Stimulated activated CD4-positive, alpha-beta T cell treated with anti-CD3 and anti-CD28 coated beads, Interleukin-15, amount 100 ng/mL, for 1 hour (primary cell): ENCODE results near the gene NDRG2.
"Not testable (repeated sequence)": the region's sequence is repeated elsewhere in the genome, so short reads cannot be mapped to it uniquely, and the experiment has no call there.

Experiments used
- DNase-seq, 2 donors: peaks; one replicate each; pipeline ENCODE4 v3.0.0-alpha.2; 2020; ENCODE audit warnings: low read depth in 1 of 2, low spot score in 1 of 2

The NDRG2 gene

DNA sequence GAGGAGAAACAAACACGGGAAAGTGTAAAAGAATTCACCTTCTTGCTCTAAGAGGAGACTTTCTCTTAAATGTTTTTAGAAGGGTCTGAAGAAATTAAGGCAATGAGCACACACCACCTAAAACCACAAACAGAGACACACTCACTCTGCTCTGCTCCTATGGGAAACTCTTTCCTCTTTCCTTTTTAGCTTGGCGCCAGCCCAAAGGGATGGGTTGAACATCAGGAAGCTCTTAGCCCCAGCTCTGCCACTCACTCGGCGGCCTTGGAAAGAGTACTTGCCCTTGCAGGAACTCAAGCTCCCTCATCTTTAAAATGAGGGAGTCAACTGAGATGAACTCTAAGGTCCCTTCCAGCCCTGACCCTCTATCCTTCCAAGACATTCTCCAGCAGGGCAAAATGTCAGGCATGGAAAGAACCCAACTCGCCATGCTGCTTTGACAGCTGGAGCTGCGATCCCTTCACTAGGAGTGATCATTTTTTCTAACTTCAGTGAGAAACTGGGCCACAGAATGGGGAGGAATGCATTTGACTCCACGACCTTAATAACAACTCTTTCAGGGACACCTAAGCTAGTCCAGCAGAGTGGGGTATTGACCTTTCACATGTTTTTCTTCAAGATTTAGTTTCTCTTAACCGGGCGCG is 31.8 kb upstream of the NDRG2 start:
- no peak for DNase-seq

DNA sequence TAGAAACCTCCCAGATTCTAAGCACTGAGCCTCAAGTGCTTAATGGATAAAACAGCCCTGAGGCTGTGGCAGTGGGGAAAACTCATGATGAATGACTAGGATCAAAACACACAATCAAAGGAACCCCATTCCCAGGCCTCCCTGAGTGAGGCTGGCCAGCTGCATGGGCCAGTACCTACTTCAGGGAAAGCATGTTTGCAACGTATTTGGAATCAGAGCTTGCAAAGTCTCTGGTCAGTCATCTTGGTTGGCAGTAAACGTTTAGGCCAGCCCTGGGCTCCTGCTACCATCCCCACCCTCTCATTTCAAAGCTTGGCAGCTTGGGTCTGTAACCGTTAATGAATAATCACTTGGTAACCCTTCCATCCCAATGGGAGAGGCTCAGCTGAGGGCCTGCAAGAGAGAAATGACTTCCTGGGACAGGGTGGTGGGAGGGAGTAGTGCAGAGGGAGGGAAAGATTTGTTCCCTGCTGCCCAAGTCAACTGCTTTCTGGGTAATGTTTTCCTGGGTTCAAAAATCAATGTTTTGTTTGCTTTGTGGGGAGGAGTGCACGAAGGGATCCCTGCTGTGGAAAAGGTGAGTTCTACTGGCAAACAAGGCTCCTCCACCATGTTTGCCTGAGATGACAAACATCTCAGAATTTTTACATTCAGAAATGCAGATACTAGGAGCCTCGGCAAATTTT is 30.7 kb upstream of the NDRG2 start:
- no peak for DNase-seq

DNA sequence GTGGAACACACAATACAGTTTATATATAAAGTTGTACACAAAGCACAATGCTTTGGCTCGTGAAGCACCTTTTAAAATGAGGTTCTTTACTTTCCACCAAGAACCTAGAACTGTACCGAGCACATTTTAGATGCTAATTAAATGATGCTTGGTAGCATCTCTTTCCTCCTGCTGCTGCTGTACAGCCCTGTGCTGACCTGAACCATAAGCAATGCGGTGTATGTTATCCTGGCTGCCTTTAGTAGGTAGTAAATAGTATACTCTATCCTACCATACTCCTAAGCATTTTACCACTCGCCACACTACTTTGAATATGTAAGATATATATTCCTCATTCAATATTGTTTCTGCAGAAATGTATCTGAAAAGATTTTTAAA is 29.9 kb upstream of the NDRG2 start:
- DNase-seq: no peak

DNA sequence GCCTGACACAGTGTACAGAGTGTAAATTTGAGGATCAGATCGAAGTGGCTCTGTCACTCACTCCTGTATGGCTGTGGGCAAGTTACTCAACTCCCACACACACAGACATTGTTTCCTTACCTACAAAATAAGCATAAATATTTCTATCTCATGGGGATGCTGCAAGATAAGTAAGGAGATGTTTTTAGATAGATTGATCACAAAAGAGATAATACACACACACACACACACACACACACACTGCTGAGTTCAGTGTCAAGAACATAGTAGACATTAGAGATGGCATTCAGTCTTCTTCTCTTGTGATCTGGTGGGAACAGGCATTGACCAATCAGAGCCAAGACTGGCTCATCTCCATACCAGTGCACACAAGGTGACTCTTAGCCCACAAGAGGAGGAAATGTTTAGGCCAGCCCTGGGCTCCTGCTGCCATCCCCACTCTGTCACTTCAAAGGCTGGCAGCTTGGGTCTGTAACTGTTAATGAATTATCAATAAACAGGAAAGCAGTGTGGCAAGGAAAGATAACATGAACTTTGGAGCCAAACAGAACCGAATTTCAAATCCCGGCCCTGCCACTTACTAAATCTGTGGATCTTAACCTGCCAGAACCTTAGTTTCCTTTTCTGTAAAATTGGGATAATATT is 29.4 kb upstream of the NDRG2 start:
- no peak for DNase-seq

DNA sequence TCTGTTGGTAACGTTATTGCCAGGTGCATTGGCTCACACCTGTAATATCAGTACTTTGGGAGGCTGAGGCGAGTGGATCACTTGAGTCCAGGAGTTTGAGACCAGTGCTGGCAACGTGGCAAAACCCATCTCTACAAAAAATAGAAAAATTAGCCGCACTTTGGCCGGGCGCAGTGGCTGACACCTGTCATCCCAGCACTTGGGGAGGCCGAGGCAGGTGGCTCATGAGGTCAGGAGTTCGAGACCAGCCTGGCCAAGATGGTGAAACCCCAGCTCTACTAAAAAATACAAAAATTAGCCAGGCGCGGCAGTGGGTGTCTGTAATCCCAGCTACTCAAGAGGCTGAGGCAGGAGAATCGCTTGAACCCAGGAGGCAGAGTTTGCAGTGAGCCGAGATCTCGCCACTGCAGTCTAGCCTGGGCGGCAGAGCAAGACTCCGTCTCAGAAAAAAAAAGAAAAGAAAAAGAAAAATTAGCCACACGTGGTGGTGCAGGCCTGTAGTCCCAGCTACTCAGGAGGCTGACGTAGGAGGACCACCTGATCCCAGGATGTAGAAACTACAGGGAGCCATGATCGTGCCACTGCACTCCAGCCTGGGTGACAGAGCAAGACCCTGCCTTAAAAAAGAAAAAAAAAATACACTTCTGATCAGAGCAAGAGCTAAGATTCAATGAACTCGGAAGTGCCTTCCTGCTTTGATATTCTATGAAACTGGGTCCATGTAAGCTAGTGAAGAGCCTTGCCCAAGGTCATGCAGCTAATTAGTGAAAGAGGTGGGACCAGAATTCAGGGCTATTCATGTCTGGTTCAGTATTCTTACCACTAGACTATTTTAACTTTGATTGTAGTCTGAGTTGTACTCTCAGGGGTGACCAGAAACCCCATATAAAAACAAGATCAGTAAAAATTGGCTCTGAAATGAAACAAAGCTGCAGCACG is 28.6 kb upstream of the NDRG2 start:
- DNase-seq: no peak

DNA sequence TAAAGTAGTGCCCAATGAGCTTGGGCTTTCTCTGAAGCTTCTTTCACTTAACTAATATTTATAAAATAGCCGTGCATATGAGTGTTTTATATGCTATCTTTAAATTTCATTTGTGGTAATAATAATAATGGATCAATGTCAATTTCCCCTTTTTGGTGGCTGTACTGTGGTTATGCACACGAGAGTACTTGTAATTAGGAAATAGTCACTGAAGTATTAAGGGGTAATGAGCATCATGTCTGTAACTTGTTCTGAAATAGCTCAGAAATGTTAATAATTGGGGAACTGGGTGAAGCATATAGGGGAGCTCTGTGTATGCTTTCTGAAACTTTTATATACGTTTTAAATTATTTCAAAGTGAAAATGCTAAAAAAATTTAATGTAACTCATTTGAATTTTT is 25.7 kb upstream of the NDRG2 start:
- DNase-seq: no peak

DNA sequence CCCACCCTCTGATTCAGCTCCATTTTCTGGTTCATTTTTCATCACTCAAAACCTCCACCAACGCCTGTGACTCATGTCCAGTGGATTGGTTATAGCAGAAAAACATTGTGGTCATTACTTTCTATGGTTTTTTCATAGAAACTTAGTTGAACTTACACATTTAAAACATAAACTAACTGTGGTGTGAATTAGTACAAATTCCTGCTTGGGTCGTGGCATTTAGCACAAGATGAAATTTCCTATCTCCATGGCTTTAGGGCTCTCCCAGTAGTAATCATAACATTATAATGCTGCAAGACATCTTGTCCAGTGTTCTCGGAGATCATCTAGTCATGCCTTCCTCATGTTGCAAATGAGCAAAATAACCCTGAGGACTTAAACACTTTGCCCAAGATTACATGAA is 24.4 kb upstream of the NDRG2 start:
- no peak for DNase-seq

DNA sequence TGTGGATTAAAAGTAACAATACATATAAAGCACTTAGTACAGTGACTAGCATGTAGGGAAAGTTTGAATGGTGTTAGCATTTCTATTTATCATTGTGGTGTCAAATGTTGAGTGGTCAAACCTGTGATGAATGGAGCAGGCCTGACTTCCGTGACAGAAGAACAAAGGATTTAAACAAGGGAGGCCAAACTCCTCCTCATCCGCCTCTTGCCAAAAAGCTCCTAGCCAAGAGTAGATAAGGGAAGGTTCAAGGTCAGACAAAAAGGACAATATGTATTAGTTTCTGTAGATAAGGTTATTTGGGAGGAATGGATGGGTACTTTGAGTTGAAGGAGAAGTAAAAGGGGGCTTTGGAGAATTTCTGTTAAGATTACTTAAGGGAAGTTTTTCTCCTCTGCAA is 23.8 kb upstream of the NDRG2 start:
- no peak for DNase-seq

DNA sequence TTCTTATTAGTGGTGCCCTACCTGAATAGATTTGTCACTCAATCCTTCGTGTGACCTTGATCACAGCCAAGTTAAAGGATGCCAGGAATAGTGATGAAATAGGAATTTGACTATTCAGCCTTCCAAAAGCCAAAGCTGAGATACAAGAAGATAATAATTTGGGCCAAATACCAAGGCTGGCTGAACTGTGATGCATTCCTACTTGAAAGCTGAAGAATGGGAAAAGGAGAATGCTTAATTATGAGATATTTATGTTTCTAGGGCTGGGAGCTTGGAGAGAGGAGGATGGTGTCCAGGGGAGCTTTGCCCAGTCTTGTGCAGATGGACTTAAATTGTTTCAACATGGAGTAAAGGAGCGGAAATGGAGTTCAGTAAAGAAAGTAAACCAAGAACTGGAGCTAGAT is 22.5 kb upstream of the NDRG2 start:
- DNase-seq: no peak

DNA sequence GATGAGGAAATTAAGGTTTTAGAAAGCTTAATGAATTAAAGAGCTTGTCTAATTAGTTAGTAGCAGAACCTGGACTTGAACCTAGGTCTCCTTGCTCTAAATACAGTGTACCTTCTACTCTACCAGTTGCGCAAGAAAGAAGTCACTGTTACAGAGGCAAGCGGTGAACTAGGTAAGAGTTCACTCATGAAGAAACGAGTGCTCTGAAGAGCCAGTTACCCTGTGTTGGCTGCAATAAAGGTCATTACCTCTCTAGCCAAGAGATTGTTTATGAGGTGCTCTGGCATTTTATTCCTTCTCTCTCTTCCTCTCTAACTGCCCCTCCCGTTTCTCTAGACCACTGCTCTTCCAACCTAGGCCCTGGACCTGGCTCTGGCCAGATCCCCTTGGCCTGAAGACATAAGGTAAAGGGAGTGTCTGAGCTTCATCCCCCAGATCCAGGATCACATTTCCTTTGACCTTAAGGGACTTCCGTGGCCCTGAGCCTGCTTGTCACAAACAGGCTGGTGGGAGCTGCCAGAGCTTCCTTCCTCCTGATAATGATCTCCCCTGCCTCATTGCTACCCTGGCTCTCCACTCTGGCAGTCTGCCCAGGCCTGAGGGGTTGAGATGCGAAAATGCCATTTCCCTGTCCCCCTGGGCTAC is 19.2 kb upstream of the NDRG2 start:
- no peak for DNase-seq

DNA sequence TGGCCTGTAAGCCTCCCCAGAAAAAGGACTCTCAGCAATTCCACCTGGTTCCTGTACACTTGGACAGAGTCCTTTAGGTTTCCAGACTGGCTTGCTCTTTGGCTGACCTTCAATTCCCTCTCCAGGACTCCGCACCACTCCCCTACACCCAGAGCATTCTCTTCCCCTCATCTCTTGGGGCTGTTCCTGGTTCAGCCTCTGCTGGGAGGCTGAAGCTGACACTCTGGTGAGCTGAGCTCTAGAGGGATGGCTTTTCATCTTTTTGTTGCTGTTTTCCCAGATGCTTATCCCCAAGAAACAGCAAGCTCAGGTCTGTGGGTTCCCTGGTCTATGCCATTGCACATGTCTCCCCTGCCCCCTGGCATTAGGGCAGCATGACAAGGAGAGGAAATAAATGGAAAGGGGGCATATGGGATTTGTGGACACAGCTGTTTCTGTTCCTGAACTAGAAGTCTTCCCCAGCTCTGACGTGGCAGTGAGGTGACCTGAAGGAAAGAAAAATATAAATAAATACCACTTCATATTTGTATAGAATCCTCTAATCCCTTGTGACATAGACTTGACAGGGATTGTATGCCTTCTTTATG is 18.6 kb upstream of the NDRG2 start:
- no peak for DNase-seq

DNA sequence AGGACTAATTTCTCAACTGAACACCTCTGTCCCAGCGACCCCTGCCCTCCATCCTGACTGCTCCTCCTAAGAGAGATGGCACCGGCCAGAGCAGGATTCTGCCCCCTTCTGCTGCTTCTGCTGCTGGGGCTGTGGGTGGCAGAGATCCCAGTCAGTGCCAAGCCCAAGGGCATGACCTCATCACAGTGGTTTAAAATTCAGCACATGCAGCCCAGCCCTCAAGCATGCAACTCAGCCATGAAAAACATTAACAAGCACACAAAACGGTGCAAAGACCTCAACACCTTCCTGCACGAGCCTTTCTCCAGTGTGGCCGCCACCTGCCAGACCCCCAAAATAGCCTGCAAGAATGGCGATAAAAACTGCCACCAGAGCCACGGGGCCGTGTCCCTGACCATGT is 18.1 kb upstream of the NDRG2 start:
- DNase-seq: no peak

DNA sequence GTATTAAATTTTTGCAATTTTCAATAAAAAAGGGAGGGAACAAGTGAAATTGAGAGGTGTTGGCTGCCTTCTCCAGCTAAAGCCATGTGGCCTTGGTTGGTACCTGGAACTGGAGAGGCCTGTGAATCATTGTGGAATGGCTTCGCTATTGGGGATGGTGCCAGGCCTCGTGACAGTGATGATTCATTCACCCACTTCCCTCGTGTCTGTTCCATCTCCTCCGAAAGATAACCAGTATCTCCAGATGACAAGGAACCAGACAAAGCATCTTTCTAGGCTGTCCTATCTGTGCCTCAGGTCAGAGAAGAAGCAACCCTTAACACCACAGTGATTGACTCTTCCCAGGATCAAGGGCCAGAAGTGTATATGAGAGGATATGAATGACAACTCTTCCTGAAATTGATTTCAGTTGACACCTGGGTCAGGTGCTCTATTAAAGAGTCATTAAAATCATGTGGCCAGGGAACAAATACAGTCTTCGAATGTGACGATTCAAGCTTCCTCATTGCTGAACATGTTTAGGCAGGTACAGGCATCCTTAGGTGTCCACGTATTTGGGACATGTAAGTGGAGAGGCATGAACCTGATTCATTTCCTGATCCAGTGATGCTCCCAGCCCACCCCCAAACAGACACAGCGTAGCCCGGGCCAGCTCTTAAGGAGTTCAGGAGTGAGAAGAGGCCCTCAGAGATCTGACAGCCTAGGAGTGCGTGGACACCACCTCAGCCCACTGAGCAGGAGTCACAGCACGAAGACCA is 17.0 kb upstream of the NDRG2 start, which contains the start of gene RNASE7:
Gene RNASE7, plus strand, starts transcription at position 687 of the 758 bp plus-strand sequence. CDS start 631 bp downstream, outside the sequence.
- DNase-seq: no peak

DNA sequence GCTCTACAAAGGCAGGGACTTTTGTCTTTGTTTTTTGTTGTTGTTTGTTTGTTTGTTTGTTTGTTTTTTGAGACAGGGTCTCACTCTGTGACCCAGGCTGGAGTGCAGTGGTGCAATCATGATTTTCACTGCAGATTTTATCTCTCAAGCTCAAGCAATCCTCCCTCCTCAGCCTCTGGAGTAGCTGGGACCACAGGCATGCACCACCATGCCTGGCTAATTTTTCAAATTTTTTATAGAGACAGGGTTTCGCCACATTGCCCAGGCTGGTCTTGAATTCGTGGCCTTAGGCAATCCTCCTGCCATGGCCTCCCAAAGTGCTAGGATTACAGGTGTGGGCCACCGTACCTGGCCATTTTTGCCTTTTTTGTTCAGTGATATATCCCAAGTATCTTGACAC is 16.1 kb upstream of the NDRG2 start:
- not testable (repeated sequence) for DNase-seq

DNA sequence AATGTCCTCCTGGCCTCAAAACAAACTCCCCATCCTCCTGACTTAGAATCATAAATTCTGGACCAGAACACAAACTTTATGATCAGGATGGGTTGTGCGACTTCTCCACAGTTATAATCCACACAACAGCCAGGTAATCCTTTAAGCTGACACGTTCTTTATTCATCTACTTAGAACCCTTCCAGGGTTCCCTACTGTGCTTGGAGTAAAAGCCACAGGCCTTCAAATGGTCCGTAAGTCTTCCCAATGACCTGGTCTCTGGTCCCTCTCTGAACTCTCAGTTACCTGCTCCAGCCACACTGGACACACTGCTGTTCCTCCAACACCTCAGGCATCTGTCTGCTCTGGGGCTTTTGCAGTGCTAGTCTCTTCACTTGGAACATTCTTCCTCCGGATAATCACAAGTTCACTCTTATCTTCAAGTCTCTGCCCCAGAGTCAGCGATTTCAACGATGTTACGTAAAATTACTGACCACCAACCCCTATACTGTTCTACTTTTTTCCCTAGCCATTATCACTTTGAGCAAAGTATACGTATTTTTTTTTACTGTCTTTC is 15.6 kb upstream of the NDRG2 start:
- no peak for DNase-seq

DNA sequence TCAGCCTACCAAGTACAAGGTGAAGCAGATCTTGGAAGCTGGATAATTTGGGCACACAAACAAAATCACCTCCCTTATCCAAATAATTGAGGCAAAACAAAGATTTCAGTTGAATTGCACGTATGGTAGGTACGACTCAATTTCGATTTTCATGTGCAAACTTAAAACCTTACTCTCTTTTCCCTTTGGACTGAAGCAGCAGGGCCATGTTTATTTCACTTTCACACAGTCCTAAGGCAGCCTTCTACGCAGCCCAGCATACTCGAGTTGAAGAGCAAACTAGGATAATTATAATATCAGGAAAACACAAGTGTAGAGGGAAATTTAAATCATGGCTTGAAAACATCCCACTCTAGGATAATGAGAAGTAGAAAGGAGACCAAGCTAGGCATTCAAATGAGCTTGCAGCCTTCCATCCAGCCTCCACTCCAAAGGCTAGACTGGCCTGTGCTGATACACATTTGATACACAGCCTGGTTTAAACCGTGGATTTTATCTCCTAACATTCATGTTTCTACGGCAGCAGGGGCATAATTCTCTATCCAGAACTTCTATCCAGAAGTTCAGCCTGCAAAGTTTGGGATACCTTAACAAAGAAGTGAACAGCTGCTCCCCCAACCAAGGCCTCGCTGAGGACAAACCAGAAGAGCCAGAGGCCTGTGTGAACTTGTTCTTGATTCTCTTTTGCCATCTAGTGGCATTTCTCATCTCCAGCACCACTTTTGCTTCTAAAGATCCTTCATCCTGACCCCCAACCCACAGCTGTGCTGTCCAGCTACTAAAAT is 14.9 kb upstream of the NDRG2 start:
- no peak for DNase-seq

DNA sequence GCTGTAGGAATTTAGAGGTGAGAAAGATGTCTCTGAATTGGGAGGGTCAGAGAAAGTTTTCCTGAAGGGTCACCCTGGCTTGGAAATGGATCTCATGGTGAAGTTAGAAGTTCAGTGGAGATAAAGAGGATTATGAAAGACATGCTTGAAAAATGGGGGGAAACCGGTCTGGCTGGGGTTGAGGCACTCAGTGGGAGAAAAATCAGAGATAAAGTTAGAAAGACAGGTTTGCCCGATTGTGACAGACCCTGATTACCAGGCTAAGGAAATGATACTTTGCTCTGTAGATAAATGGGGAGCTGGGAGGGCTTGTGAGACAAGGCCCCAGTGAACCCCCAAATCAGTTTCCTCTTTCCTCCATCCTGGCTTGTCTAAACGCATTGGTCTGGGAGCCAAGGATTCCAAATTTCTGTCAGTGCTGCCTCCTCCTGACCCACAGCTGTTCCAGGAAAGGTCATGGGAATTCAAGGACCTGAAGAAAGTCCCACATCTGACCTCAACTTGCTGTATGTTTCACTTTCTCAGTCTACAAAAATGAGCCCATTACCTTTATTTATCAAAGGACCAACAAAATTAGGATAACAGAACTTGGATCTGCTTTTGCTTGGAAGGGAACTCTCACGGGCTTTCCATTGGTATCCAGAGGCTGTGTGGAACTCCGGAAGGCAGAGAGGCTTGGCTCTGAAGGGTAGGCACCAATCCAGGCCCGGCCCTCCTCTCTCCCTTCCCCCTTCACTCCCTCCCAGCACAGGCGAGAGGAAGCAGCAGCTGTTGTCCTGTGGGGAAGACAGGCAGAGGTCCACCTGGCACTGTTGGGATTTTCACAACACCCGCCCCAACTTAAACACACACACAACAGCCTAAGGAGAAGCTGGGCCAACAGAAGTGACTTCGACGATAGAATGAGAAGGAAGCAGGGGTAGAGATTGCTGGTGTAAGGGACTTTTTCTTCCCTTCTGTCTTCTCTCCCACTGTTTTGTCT is 13.9 kb upstream of the NDRG2 start:
- no peak for DNase-seq

DNA sequence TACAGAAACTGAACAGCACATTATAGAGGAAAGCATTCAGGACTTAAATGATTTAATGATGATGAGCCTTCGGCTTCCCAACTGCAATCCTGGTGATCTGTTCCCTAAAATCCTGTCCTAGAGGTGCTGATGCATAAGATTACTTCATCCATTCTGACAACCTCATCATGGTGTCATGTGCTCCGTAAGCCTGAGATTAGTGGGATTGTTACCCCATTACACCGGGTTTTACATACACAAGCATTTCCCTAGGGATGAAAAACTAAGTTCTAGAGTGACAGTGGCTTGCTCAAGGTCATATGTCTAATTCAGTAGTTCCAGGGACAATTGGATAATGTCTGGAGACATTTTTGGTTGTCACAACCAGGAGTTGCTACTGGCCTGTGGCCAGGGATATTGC is 12.3 kb upstream of the NDRG2 start:
- no peak for DNase-seq
